H1 (cell line): Measurements from ENCODE around the gene TMEM200B. TPM values are rescaled to one million over a fixed set of nuclear protein-coding genes. Genes with fewer than 3 reads are reported as not detected.
A peak's percentile ranks its signal among the peaks of the same experiment; 100 is the strongest.

Source experiments
- CTCF ChIA-PET: fragments of 300-600 bp; sonication (Branson Sonifier 250); formaldehyde crosslinking; loops from one replicate; lab custom pipeline; 2021; ENCODE audit not compliant: partially characterized antibody; lab: Charles Lee
- POLR2A ChIA-PET: fragments of 300-600 bp; sonication (Branson Sonifier 250); formaldehyde crosslinking; loops from one replicate; lab custom pipeline; 2021; ENCODE audit warnings: inconsistent platforms; ENCODE audit not compliant: partially characterized antibody; lab: Charles Lee
- DNase-seq, 2 experiments: peaks; one replicate each; pipeline versions ENCODE4 v3.0.0 to v3.0.0-alpha.2; 2010 to 2022; ENCODE audit warnings: low spot score in 2 of 2, low read depth in 1 of 2, mixed read lengths in 1 of 2
- FAIRE-seq: peaks from 2 replicates; lab custom pipeline; 2011; peaks lifted over from hg19 to GRCh38; lab: Jason Lieb, UNC
- H2AFZ ChIP-seq: 2 replicates; pipeline ENCODE4 v1.8.1; 2012; ENCODE audit warnings: low read length, inconsistent platforms
- H2AK5ac ChIP-seq: 2 replicates; pipeline ENCODE4 v1.6.1; 2013; ENCODE audit warnings: low read depth, low read length
- H2BK120ac ChIP-seq: replicated peaks from 2 replicates; pipeline ENCODE3; 2013; ENCODE audit warnings: low read depth, low read length, inconsistent platforms
- H2BK12ac ChIP-seq: 2 replicates; pipeline ENCODE4 v1.6.1; 2013; ENCODE audit warnings: low read depth, low read length
- H2BK15ac ChIP-seq: 2 replicates; pipeline ENCODE4 v1.6.1; 2013; ENCODE audit warnings: low read length
- H2BK20ac ChIP-seq: 2 replicates; pipeline ENCODE4 v1.6.1; 2013; ENCODE audit warnings: low read length
- H2BK5ac ChIP-seq: 2 replicates; pipeline ENCODE4 v1.6.1; 2013; ENCODE audit warnings: low read depth, low read length
- H3K14ac ChIP-seq: 2 replicates; pipeline ENCODE4 v1.6.1; 2013; ENCODE audit warnings: inconsistent platforms; ENCODE audit not compliant: insufficient read length
- H3K18ac ChIP-seq: 2 replicates; pipeline ENCODE4 v1.6.1; 2013; ENCODE audit warnings: low read length; ENCODE audit errors: extremely low read depth
- H3K23ac ChIP-seq: 2 replicates; pipeline ENCODE4 v1.6.1; 2013; ENCODE audit warnings: inconsistent platforms; ENCODE audit not compliant: insufficient read length
- H3K23me2 ChIP-seq: 2 replicates; pipeline ENCODE4 v1.6.1; 2013; ENCODE audit warnings: low read depth, low read length
- H3K27ac ChIP-seq: 2 replicates; pipeline ENCODE4 v1.6.1; 2011; ENCODE audit warnings: low read depth, low read length, inconsistent platforms
- H3K27me3 ChIP-seq, 4 experiments: replicated peaks in 1 of 4; 1 replicate in 1 of 4; 2 replicates in 3 of 4; pipeline versions ENCODE4 v1.6.1 to v1.8.1; 2011 to 2013; ENCODE audit warnings: low read length in 3 of 4, mild to moderate bottlenecking in 3 of 4, inconsistent platforms in 2 of 4, mixed read lengths in 2 of 4, moderate library complexity in 1 of 4; ENCODE audit not compliant: control insufficient read depth in 3 of 4, insufficient read depth in 3 of 4; ENCODE audit errors: extremely low read depth in 1 of 4
- H3K36me3 ChIP-seq, 4 experiments: 2 replicates each; pipeline versions ENCODE4 v1.6.1 to v1.8.1; 2011 to 2013; ENCODE audit warnings: mild to moderate bottlenecking in 4 of 4, low read length in 3 of 4, moderate library complexity in 2 of 4, control low read depth in 1 of 4, inconsistent platforms in 1 of 4; ENCODE audit not compliant: insufficient read depth in 4 of 4, control insufficient read depth in 2 of 4
- H3K4ac ChIP-seq: replicated peaks from 2 replicates; pipeline ENCODE3; 2013; ENCODE audit warnings: low read length, low read depth, mixed read lengths, inconsistent platforms; ENCODE audit not compliant: insufficient read length
- H3K4me1 ChIP-seq, 4 experiments: replicated peaks in 1 of 4; 1 replicate in 1 of 4; 2 replicates in 3 of 4; pipeline versions ENCODE4 v1.6.1 to v1.8.1; 2011 to 2013; ENCODE audit warnings: low read length in 3 of 4, inconsistent platforms in 2 of 4, mixed read lengths in 1 of 4; ENCODE audit not compliant: insufficient read depth in 4 of 4, control insufficient read depth in 3 of 4
- H3K4me2 ChIP-seq, 2 experiments: 2 replicates each; pipeline versions ENCODE4 v1.6.1 to v1.8.1; 2011 to 2013; ENCODE audit warnings: low read depth in 2 of 2, low read length in 2 of 2, control low read depth in 1 of 2, inconsistent platforms in 1 of 2, mild to moderate bottlenecking in 1 of 2; ENCODE audit not compliant: insufficient read depth in 1 of 2
- H3K4me3 ChIP-seq, 4 experiments: fragments of 200-600, 300-600 bp in 1 of 4; sonication (generic), shearing (Covaris generic), sonication (Bioruptor Twin) in 1 of 4; 2 replicates each; pipeline versions ENCODE4 v1.5.1 to v1.8.1; 2011 to 2016; ENCODE audit warnings: low read length in 4 of 4, low read depth in 3 of 4, control low read depth in 2 of 4, inconsistent platforms in 2 of 4, mild to moderate bottlenecking in 2 of 4, mixed read lengths in 1 of 4, moderate library complexity in 1 of 4; ENCODE audit not compliant: insufficient read depth in 2 of 4; ENCODE audit errors: extremely low read depth in 1 of 4
- H3K56ac ChIP-seq: replicated peaks from 2 replicates; pipeline ENCODE3; 2013; ENCODE audit warnings: low read depth, mild to moderate bottlenecking, mixed read lengths, low read length, inconsistent platforms; ENCODE audit not compliant: insufficient read length
- H3K79me1 ChIP-seq: 2 replicates; pipeline ENCODE4 v1.6.1; 2013; ENCODE audit warnings: low read depth, low read length, control low read depth
- H3K79me2 ChIP-seq, 2 experiments: 2 replicates each; pipeline versions ENCODE4 v1.6.1 to v1.8.1; 2012 to 2013; ENCODE audit warnings: low read length in 2 of 2, mild to moderate bottlenecking in 2 of 2, inconsistent platforms in 1 of 2; ENCODE audit not compliant: insufficient read depth in 2 of 2, control insufficient read depth in 1 of 2
- H3K9ac ChIP-seq, 4 experiments: replicated peaks in 1 of 4; 1 replicate in 1 of 4; 2 replicates in 3 of 4; pipeline versions ENCODE4 v1.6.1 to v1.8.1; 2011 to 2013; ENCODE audit warnings: low read depth in 3 of 4, low read length in 3 of 4, control low read depth in 2 of 4, mild to moderate bottlenecking in 2 of 4, moderate library complexity in 2 of 4, inconsistent platforms in 1 of 4; ENCODE audit errors: extremely low read depth in 1 of 4
- H3K9me3 ChIP-seq, 2 experiments: 2 replicates each; pipeline versions ENCODE4 v1.6.1 to v1.8.1; 2012 to 2013; ENCODE audit warnings: mild to moderate bottlenecking in 2 of 2, moderate library complexity in 2 of 2, control low read depth in 1 of 2, inconsistent platforms in 1 of 2, low read depth in 1 of 2, low read length in 1 of 2, mixed read lengths in 1 of 2; ENCODE audit not compliant: insufficient read depth in 2 of 2
- H4K20me1 ChIP-seq, 2 experiments: replicated peaks in 1 of 2; 2 replicates each; pipeline versions ENCODE3 to v1.8.1; 2011 to 2013; ENCODE audit warnings: inconsistent platforms in 2 of 2, low read length in 2 of 2, mild to moderate bottlenecking in 1 of 2; ENCODE audit not compliant: insufficient read depth in 2 of 2, control insufficient read depth in 1 of 2
- H4K5ac ChIP-seq: 2 replicates; pipeline ENCODE4 v1.6.1; 2013; ENCODE audit warnings: low read length, low read depth, mixed read lengths, inconsistent platforms; ENCODE audit not compliant: insufficient read length
- H4K8ac ChIP-seq: 2 replicates; pipeline ENCODE4 v1.8.0; 2013; ENCODE audit warnings: mild to moderate bottlenecking, moderate library complexity, low read length, inconsistent platforms; ENCODE audit not compliant: insufficient read depth; ENCODE audit errors: extremely low read depth
- H4K91ac ChIP-seq: replicated peaks from 2 replicates; pipeline ENCODE3; 2013; ENCODE audit warnings: low read length, mixed read lengths, inconsistent platforms; ENCODE audit not compliant: insufficient read length
- CREB1 ChIP-seq: IDR thresholded peaks from 2 replicates; pipeline ENCODE4 v1.6.1; 2012; ENCODE audit warnings: inconsistent platforms
- E2F6 ChIP-seq: IDR thresholded peaks from 2 replicates; pipeline ENCODE4 v1.6.1; 2012; ENCODE audit warnings: inconsistent platforms
- WGBS, 2 experiments: shearing (Covaris generic) in 1 of 2; methylation state at CpG; one replicate each; pipeline versions ENCODE4 v1.1.6 to v1.1.7; 2013 to 2015; ENCODE audit warnings: low lambda C conversion rate in 2 of 2, mixed read lengths in 2 of 2, inconsistent platforms in 1 of 2, low coverage in 1 of 2, missing lambda C conversion rate in 1 of 2; ENCODE audit not compliant: insufficient replicate concordance in 2 of 2, insufficient coverage in 1 of 2, insufficient read length in 1 of 2; ENCODE audit errors: extremely low coverage in 1 of 2, missing lambda C conversion rate in 1 of 2; 5-methylcytosine and 5-hydroxymethylcytosine counted together
- polyA plus RNA-seq, 7 experiments: library from polyadenylated mRNA; depleted of rRNA in 3 of 7; stranded (reverse) in 5 of 7; unstranded in 2 of 7; fragments of >200 nt in 5 of 7; fragments of 200-250 nt in 2 of 7; gene quantifications; 1 replicate in 5 of 7; 2 replicates in 1 of 7; 4 replicates in 1 of 7; pipeline versions ENCODE4 v1.2.1 to v1.2.3, GENCODE V29; 2011 to 2013; ENCODE audit warnings: missing spikeins in 2 of 7, mixed read lengths in 2 of 7
- total RNA-seq: library from RNA; stranded (reverse); fragmentation: NEBNext Ultra II Directional; extraction: Animal tissue kit (Norgen Biotek cat#: 25700); gene quantifications from 2 replicates; pipeline ENCODE4 v1.2.1, GENCODE V29; 2021

The TMEM200B gene
- total and polyA plus RNA-seq, 2 of the 8 experiments (the other 6 are each of a cell fraction or from before 2014, with no cell fraction given) = 4.9 to 11.0 TPM

- 84% methylated on average over 35 of the region's 55 CpGs; no CpG with 5 or more reads in 1 of the 2 experiments for WGBS, 2 experiments
- no peak for FAIRE-seq
These were observed 10.4 kb upstream of the TMEM200B start for GRCh38 chr1:29133861-29134694.

More at GRCh38 chr1:29133861-29134694, 10.4 kb upstream of the TMEM200B start:
- Histone ChIP-seq H3K4ac (no peak overlapping the region), H2BK15ac (peak overlapping the region; percentile 89), H3K14ac (no peak overlapping the region), H2BK5ac (peak overlapping the region; percentile 77), H2BK120ac (no peak overlapping the region), H3K9me3 (no peaks in the 10 kb centered on the region), H3K27me3 (no peaks in the 10 kb centered on the region), H4K91ac (peak overlapping the region; percentile 74), H4K20me1 (no peaks in the 10 kb centered on the region), H2AFZ (peak overlapping the region; percentile 43; the same call in 1 of the 2 replicates), H3K36me3 (no peaks in the 10 kb centered on the region), H3K4me1 (peaks cover 0 to 4% (median under 1%) of the 10 kb centered on the region in 4 experiments; a peak in 3 of 7 replicates), H3K56ac (no peak overlapping the region), H2AK5ac (0 out of 2 replicates have a peak overlapping the region, but pooled peaks have one; percentile 70), H3K4me2 (no peak overlapping the region), H2BK20ac (peak overlapping the region; percentile 88), H2BK12ac (peak overlapping the region; percentile 99; the same call in 1 of the 2 replicates), H4K8ac (peak overlapping the region; percentile 38), H4K5ac (no peak overlapping the region), H3K9ac (no peak overlapping the region; a peak in 1 of 7 replicates), H3K79me2 (no peaks in the 10 kb centered on the region), H3K23me2 (no peaks in the 10 kb centered on the region), H3K23ac (no peak overlapping the region), H3K18ac (peak overlapping the region; percentile 71; the same call in 1 of the 2 replicates), H3K4me3 (no peak overlapping the region)
- CTCF ChIA-PET = interaction anchor here (1.3 to 3.5 kb wide), 3 partner anchors 9 to 17 kb away, joined by 3 to 13 read pairs (median 3); no protein-coding TSS in a partner anchor
- peak in 1 of 2 experiments; percentile 57 for DNase-seq
- TF ChIP-seq E2F6 (peak; percentile 11; the same call in 1 of the 2 replicates), CREB1 (no peak)
- TF ChIP-seq, all 59 proteins: peak for 1
- no peak overlapping the region for H3K27ac ChIP-seq
- POLR2A ChIA-PET = interaction anchor here (1.3 to 2.7 kb wide), 4 partner anchors 9 to 33 kb away, joined by 4 to 19 read pairs (median 7); no protein-coding TSS in a partner anchor
- no peaks in the 10 kb centered on the region for H3K79me1 ChIP-seq
